GM21723 (cell line): ENCODE data around the gene CDC42BPB.
"Not testable (repeated sequence)": the region's sequence is repeated elsewhere in the genome, so short reads cannot be mapped to it uniquely, and the experiment has no call there.

ENCODE experiments used
- ATAC-seq: cut with Tn5 transposase; IDR thresholded peaks from one replicate; pipeline ENCODE4 v1.9.1; 2021; ENCODE audit warnings: mild to moderate bottlenecking, moderate library complexity; ENCODE audit not compliant: unreplicated experiment

CDC42BPB gene

DNA sequence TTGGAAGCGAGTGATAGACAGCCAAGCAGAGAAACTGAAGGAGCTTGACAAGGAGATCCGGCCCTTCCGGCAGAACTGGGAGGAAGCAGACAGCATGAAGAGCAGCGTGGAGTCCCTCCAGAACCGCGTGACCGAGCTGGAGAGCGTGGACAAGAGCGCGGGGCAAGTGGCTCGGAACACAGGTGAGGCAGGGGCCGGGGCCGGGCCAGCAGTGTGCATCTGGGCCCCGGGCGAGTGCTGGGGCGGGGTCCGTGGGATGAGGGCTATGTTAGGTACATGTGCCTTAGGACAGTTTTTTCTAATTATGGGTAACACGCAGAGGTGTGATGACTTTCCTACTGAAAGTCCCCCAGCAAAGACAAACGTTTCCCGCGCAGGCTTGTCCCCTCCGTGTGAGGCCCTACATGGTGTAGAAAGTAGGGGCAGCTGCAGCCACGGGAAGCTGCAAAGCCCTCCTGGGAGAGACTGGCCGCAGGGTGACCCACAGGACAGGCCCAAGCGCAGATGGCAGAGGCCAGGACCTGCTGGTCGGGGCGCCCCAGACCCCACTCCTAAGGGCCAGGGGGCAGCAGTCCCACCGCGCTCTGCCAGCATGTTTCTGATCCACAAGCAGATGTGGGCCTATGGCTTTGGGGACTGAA lies 154.0 kb downstream of the CDC42BPB start:
- ATAC-seq, result no peak

DNA sequence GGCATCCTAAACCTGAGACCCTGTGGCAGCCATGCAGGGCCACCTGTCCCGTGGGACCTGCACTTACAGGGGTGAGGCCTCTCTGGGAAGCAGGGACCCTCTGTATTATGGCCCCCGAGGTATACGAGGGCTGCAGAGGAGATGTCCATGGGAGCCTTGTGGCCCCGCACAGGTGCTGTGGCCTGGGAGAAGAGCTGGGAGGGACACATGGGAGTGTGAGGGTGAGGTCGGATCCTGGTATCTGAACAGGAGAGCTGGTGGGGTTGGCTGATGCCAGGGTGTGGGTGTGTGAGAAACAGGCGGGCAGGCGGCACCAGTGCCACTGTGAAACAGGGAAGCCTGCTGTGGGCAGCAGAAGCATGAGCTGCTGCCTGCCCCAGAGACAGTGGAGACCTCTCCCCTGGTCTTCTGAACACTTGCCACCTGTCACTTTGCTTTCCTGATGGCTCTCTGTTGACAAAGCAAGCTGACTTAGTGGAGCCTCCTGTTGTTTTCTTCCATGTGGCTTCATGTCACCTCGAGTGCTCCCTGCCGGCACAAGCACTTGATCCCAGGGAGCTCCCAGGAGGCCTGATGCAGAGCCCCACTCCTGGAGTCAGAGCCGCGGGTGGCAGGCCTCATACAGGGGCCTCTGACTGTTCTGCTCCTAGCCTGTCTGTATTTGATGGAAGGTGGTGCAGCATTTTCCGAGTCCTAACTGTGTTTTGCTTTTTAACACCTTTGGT lies 154.7 kb downstream of the CDC42BPB start:
- no peak for ATAC-seq

DNA sequence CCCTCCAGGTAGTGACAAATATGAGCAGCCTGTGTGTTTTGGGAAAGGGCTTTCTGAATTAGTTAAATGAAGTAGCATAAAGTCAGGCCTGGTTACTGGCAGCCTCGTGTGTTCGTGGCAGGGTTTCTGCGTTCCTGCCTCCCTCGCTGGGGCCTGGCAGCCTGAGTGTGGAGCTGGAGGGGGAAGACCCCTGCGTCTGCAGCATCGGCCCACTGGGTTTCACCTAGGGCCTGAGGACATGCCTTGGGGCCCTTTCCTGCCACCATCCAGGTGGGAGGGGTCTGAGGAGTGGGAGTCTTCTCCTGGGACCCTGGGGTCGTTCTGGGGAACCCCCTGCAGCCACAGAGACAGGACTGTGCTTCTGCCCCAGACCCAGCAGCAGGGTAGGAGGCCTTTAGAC lies 155.3 kb downstream of the CDC42BPB start:
- peak; percentile 10 for ATAC-seq

DNA sequence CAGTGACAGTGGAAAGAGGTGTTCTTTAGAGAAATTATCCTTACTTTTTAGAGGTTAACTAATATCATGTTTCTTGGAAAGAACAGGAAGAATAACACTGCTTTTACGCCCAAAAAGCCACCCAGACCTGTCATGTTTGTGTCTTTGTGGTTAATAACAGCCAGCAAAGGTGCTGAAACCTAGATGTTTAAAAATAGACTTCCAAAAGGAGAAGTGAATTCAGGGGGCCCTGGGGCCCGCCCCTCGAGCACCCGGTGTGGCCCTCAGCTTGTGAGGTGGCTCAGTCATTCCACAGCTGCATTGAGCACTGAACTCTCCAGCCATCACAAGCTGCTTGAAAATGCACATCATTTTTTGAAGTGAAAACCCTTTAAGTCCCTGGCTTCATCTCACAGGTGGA lies 155.7 kb downstream of the CDC42BPB start:
- ATAC-seq, result peak; percentile 76

DNA sequence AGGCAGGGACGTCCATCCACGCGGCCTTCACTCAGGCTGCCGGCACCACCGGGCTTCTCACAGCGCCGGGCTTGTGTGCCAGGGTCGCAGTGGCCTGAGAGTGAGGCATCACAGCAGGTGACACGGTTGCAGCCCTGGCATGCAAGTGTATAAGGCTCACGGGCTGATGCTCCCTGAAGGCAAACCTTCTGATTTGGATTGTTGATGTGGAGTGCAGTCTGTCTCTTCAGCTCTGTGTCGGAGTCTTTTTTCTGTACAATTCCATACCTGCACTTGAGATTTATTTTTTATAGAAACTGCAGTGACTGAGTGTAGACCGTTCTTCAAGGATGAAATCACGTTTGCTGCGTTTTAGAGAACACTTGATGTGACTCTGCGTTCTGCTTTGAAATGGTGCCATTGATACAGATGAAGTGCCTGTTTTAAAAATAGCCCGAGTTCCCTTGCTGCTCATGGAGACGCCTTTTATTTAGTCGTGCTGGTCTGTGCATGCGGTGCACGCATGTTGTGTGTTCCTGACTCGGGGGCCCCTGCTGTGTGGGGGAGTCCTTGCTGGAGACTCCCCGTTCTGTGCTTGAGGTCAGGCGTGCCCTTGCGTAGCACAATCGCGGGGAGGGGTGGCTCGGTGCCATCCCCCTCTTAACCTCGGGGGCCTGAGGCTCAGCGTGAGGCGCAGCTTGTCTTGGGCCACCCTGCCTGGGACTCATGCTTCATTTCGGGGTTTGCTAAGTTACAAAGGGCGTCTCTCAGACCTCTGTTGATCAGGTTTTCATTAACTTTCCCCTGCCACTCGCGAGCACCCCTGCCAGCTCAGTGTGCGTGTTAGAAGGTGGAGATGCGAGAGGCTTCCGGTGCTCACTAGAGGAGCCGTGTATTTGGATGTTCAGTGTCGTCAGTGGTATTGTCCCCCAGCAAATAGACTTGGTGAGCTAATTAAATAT lies 156.4 kb downstream of the CDC42BPB start:
- ATAC-seq, result peak; percentile 57

DNA sequence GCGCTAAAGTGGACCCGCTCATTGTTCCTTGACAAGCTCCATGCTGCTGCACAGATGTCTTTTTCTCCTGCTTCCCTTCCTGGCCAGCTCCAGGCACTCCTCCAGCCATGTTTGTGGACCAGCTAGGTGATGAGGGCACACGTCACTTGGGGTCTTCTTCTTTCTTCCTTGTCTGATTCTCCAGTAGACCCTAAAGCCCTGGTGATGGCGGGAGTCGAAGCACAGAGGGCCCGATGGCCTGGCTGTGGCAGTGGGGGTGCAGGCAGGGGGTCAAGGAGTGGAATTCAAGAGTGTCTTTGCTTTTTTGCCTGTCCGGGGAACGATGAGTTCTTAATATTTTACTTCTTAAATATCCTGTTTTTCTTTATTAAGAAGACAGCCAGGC lies 157.8 kb downstream of the CDC42BPB start:
- no peak for ATAC-seq

DNA sequence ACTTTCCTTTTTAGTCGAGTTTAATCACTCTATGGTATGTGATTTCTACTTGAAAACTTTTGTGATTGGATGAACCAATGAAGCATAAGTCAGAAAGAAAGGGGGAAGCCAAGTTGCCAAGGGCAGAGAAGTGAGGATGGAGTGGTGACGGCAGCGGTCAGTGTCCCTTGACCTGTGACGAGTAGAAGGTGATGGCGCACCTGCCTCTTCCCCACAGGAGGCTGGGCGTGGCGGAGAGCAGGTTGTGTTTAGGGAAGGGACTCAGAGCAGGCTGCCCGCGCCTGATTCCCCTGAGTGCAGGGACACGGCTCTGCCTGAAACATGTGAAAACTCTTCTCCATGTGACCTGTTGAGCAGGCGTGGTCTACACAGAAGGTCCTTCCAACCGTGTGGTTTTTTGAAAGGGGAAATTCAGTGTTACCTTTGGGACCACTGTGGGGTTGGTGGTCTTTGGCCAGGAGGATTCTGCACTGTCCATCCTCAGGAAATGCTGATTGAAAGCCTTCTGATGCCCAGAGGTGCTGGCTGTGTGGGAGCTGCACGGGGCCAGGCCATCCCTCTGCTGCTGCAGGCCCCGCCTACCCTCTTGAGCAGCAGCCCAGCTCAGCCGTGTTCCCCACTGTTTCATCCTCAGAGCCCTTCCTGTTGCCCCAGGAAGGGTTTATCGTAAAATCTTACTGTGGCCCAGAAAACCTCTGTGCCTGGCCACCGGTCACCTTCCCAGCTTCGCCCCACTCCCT lies 158.4 kb downstream of the CDC42BPB start:
- no peak for ATAC-seq

DNA sequence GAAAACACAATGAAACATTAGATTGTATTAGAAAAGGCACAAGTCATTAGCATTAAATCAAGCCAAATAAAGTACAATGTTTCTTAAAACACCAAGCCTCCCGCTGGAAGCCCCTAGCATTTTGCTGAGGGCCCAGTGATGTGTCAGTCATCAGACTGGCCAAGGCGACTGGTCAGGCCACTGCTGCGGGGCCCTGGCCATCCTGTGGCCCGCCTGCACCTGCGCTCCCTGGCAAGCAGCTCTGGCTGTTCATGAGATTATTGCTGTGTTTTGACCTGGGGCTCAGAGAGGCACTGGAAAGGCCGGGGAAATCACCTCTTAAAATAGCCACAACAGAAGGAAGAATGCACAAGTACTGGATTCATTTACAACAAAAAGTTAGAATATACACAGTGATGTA lies 159.1 kb downstream of the CDC42BPB start:
- no peak for ATAC-seq

DNA sequence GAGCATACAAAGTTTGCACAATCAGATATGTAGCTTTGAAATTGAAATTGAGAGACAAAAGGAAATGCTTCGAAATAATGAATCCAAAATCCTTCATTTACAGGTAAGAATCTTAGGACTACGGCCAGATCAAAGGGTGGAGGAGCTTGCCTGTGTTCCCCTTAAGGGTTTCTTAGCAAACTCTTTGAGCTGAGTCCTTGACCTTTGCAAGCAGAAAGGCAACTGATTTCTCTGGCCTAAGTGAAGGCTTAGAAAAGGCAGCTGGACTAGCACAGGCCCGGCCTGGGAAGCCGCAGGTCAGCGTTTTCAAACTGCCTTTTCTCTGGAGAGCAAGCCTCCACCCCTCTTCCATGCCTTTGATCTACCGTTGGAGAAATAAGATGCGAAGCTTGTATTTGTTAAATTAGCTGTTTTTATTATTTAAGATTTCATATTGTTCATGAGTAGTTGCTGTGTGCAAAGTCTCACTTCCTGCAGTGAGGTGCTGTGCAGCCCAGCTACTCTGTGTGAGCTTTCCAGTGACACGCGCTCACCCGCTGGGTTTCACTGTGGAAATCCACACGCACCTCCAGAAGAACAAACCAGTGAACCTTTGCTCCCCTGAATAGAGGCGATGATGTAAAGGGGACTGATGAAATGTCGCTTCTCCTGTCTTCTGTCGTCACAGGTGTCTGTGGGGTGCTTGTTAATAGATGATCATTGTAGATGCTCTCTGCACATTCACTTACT lies 159.9 kb downstream of the CDC42BPB start:
- ATAC-seq, result no peak

DNA sequence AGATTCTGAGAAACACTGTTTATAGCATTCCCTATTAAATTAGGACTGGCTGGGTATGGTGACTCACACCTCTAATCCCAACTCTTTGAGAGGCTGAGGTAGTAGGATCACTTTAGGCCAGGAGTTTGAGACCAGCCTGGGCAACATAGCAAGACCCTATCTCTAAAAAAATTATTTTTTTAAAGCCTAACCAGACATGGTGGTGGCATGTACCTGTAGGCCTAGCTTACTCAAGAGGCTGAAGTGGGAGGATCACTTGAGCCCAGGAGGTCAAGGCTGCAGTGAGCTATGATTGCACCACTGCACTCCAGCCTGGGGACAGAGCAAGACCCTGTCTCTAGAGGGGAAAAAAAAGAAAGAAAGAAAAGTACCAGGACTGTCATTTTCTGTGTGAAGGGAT lies 160.6 kb downstream of the CDC42BPB start:
- ATAC-seq, result not testable (repeated sequence)

DNA sequence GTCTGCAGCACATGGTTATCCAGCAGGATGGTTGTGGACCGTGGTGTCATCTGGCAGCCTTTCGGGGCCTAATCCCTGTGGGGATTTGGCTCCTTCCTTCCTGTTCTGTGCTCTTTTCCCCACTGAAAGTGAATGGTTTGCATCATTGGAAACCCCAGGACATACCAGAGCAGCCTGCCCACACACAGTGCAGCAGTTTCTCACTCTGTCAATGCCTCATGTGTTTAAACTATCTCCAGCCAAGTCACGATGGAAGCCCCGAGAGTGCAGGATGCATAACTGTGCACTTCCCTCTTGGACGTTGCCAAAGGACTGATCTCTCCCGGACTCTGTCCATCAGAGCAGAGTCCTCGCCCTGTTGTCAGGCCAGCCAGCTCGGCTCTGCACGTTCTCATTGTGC lies 163.9 kb downstream of the CDC42BPB start:
- ATAC-seq, result no peak

DNA sequence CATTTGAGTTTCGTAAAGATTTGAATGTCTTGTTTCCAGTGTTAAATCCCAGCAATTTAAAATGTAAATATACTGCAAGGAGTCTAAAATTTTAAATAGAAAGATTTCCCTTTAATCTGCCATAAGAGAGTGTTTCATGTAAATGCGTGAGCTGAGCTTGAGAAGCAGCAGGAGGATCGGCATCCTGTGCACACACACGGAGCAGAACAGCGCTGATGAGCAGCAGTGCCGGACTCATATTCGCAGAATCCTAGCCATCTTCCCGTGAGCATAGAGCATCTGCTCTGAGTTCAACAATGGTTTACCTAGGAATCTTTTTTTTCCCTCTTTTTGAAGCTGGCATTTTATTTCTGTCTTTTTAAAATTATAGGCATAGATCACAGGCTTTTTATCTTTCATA lies 164.7 kb downstream of the CDC42BPB start:
- ATAC-seq, result no peak

DNA sequence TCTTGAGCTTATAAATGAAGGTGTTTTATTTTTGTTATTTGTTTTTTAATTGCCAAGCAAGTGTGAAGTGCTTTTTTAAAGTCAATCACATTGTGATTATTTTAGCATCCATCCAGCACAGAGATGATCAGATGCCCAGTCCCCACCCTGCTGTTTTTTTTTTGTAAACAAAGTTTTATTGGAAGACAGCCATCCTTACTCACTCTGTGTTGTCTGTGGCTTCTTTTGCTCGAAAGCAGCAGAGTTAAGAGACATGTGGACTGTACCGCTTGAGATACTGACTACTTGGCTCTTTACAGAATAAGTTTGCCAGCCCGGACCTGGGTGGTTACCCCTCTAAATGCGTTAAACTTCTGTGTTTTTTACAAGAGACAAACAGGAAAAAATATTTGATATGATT lies 165.8 kb downstream of the CDC42BPB start:
- no peak for ATAC-seq

DNA sequence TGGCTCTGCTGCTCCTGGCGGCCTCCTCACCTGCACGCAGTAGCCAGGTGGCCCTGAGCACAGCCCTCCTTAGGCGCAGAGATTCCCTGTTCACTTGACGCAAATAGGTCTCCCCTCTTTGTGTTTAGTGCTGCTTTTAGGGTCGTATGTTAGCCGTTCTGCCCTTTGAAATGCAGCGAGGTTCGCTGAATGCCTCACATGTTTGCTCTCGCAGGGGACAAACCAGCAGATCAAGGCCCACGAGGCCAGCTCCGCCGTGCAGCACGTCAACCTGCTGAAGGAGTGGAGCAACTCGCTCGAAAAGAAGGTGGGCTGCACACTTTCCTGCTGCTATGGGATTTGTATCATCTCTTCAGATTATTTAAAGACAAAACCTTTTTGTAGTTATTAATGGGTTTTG lies 166.2 kb downstream of the CDC42BPB start:
- ATAC-seq, result no peak

DNA sequence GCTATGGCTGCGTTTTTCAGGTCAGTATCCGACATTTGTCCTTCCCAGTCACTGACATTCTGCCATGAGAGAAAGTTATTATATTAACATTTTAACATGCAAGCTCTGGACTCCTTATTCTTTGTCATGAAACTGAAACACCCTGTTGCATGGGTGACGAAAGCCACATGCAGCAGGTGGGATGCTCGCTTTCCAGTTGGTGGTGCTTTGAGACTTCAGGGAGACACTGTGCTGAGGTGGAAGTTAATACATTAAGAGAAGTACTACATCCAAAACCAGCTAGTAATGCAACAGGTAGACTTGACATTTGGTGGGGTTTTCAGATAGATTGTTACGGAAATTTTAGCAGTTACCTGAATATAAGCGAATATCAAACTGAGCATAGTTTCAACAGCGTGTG lies 167.7 kb downstream of the CDC42BPB start:
- ATAC-seq, result no peak

DNA sequence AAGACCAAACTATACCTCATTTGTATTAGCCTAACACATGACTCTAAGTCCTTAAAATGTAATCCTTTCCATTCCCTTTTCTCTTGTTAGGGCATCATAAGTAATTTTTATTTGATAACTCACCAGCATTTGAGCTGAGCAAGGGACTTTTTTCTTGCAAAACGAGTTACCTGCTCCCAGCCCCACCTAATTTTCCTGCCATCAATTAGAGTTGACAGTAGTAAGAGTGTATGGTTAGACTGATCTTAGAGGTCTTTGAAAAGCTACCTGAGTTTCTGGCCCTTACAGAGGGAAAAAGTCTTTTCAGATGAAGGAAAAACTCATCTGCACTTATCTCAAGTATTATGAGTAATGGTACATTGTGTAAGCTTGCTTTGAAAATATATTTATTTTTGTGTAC lies 168.6 kb downstream of the CDC42BPB start:
- ATAC-seq, result no peak

DNA sequence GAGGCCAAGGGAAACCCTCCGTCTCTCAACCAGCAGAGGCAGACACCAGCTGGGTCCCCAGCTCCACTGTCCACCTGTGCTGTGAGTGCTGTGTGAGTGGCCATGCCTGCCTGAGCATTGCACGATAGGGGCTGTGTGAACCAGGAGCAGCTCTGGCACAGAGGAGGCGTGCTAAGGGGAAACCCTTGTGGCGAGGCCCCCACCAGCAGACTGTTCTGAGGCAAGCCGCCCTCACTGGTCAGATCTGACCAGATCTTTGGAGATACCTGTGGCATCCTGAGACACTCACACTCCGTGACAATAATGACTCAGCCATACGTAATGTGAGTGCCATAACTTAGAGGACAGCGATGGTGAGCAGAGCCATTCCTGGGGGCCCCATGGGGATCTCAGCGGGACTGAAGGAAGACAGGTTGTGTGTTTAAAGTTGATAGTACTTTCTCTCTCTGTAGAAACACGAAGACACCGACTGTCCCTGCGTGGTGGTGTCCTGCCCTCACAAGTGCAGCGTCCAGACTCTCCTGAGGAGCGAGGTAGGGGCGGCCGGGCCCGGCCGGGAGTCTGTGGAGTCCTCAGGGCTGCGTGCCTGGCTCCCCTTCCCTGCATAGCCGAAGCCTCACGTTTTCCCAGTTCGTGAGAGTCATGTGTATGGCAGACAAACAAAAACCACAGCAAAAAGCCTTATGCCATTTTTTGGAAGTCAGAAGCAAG lies 171.5 kb downstream of the CDC42BPB start:
- no peak for ATAC-seq

DNA sequence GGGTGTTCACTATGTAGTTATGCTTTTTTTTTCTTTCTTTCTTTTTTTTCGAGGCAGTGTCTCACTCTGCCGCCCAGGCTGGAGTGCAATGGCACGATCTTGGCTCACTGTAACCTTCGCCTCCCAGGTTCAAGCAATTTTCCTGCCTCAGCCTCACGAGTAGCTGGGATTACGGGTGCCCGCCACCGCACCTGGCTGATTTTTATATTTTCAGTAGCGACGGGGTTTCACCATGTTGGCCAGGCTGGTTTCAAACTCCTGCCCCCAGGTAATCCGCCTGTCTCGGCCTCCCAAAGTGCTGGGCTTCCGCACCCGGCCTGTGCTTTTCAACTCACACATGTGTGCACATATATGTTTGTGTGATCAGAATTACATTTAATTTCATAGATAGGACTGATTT lies 173.8 kb downstream of the CDC42BPB start:
- no peak for ATAC-seq

DNA sequence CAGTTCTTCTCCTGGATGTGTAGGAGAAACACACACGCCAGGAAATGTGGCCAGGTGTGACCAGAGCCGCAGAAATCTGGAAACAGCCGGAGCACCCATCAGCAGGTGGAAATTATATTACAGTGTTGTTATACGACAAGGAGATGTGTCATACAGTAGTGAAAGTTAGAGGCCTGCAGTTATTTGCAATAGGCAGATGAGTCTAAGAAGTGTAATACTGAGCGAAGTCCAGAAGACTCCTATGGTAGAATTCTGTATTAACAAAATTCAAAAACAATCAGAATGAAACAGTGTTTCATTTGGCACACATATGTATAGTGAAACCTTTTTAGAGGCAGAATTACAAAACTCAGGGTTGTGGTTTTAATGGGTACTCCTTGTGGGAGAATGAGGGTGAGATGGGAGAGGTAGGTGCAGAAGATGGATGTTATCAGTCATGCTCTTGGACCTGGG lies 174.2 kb downstream of the CDC42BPB start:
- ATAC-seq, result no peak
